GM18858 (cell line): ENCODE measurements around the gene CNTNAP2.

Experiments used
- ATAC-seq: cut with Tn5 transposase; IDR thresholded peaks from one replicate; pipeline ENCODE4 v1.9.1; 2021; ENCODE audit not compliant: unreplicated experiment

The CNTNAP2 gene

DNA sequence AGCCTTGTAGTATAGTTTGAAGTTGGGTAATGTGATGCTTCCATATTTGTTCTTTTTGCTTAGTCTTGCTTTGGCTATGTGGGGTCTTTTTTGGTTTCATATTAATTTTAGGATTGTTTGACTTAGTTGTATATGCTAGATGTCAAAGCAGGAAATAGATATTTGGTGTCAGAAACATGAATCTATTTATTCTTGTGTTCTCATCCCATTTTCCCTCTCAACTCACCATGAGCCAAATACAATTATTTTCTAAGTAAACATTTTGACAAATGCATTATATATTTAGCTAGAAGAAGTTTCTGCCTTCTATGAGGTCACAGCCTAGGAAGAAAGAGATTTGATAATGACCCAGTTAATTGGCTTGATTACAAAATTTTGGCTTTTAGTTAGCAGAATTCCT, 1313.4 kb downstream of the CNTNAP2 start:
- no peak for ATAC-seq

DNA sequence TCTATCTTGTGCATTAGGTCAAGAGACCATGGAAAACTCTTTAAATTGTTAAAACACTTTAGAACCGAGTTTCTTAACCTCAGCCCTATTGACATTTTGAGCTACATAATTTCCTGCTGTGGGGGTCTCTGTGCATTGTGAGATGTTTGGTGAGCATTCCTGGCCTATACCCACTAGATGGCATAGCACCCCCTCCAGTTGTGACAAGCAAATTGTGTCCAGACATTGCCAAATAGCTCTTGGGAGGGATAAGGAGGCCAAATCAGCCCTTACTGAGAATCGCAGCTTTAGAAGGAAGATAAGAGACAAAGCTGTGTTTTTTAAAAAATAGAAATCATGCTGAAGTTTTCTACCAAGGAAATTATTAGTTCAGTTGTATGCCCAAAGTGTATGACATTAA, 1315.5 kb downstream of the CNTNAP2 start:
- no peak for ATAC-seq

DNA sequence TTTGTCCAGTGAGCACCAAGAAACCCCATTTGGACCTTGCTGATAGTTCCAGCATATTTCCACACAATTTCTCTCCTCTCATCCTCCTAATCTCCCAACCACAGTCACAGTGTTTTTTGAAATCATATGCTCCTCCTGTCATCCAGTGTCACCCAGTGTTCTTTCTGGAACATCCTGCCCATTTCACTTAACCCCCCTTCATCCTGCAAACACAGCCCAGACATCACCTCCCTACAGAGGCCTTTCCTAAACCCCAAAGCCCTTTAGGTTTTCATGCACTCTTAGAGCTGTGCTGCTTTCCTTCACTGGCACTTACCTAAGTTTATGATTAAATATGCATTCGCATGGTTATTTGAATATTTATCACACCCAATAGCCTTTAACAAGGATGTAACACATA, 1316.0 kb downstream of the CNTNAP2 start:
- ATAC-seq, result no peak

DNA sequence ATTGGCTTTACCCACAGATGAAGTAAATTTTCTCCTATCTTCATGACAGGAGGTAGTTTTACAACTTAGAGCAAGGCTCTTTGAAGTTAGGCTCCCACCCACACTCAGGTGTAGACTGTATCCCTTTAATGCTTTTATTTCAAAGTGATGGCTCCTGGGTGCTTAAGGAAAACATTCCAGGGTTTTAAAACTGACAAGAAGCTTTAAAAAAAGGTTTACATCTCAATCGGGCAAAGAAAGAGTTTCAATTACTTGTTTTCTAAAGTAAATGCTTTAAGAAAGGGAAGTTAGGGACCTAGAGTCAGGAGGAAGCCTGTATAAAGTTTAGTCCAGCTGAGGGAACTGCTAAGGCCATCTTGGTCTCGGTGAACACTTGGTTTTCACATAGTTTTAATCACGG, 1320.1 kb downstream of the CNTNAP2 start:
- no peak for ATAC-seq

DNA sequence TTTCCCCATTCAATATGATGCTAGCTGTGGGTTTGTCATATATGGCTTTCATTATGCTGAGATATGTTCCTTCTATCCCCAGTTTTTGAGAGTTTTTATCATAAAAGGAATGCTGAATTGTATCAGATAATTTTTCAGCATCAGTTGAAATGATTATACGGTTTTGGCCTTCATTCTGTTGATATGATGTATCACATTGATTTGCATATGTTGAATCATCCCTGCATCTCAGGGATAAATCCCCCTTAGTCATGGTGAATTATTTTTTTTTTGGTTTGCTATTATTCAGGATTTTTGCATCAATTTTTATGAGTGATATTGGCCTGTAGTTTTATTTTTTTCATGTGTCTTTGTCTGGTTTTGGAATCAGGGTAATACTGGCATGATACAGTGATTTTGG, 1321.6 kb downstream of the CNTNAP2 start:
- no peak for ATAC-seq

DNA sequence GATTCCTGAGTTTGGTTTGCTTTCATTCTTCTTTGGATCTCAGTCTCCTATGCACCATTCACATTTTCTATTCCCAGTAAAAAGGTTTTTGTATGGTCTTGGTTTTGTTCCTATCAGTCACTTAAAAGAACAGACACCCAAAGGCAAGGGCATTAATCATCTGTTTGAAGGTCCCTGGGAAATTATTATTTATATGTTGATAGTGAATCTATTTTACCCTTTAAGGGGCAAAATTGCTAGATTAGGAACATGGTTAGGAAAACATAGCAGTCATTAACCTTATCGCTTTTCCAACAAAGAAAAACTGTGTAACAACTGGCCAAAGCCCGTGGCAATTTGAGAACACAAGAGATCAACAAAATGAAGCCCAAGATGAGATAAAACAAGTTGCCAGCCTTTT, 1327.3 kb downstream of the CNTNAP2 start:
- ATAC-seq, result no peak

DNA sequence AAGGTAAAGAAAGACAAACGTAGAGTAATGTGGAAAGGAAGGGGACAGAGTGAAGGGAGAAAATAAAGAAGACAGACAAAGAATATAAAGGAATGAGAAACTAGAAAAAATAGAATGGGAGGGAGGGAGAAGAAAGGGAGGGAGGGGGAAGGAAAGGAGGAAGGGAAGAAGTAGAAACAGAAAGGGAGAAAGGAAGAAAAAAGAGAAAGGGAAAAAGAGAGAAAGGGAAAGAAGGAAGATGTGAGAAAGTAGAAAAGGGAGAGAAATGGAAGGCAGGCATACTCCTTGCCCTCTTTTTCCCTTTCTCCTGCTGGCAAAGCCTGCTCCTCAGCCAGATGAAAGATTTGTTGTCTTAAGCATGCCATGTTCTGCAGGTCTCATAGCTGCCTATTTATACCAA, 1336.2 kb downstream of the CNTNAP2 start:
- no peak for ATAC-seq

DNA sequence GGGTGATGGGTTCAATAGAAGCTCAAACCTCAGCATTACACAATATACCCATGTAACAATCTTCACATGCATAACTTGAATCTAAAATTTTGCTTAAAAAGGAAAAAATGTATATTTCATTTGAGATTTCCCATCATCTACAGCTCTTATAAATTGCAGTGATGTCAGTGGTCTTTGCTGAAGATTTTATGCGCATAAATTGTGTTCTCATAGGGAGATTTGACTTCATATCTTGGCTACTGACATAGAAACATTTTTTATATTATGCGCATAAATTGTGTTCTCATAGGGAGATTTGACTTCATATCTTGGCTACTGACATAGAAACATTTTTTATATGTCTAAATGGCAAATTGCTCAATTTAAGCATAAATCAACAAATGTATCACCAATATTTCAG, 1348.6 kb downstream of the CNTNAP2 start:
- no peak for ATAC-seq

DNA sequence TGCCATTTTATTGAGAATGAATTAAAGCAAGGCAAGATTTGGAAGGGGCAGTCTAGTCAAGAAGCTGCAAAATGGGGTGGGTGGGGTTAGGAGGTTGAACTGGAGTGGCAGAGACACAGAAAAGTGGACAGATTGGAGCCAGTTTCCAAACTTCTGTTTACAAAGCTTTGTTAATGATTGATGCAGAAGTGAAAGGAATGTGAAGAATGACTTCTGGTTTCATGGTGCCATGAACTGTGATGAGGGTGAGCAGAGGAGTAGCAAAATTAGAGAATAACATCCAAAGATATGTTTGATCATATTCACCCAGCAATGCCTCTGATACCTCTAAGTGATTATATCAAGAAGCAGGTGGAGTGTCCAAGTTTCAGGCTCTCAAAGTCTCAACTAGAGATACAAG, 1356.0 kb downstream of the CNTNAP2 start:
- no peak for ATAC-seq

DNA sequence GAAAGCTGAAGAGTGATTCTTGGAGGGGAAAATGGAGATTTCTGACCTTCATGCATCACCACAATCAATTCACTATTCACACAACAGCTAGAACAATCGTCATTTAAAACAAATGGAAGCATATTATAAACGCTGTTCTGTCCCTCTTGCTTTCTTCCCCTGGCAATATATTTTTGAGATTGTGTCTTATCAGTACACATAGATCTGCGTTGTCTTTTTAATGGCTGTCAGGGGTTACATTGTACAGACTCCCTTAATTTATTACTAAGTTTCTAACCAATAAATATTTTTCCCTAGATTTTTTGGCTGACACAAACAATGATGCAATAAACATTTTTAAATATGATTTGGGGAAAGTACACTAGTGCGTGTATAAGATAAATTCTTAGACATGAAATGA, 1358.3 kb downstream of the CNTNAP2 start:
- ATAC-seq, result no peak

DNA sequence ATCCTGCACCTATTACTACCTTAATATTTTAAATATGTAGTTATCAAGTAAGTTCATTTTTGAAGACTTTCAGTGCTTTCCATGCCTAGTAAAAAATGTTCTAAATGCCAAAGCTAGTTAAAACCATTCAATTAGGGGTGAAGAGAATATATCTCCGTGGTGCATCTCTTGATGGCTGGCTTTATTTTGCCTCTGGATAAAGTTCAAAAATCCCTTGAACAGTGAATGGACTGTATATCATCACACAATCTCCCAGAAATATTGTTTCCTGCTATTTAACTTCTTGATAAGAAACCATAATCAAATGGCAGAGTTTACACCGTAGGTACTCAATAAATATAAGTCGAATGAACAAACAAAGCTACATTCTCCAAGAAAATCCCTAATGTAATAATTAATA, 1360.9 kb downstream of the CNTNAP2 start:
- no peak for ATAC-seq

DNA sequence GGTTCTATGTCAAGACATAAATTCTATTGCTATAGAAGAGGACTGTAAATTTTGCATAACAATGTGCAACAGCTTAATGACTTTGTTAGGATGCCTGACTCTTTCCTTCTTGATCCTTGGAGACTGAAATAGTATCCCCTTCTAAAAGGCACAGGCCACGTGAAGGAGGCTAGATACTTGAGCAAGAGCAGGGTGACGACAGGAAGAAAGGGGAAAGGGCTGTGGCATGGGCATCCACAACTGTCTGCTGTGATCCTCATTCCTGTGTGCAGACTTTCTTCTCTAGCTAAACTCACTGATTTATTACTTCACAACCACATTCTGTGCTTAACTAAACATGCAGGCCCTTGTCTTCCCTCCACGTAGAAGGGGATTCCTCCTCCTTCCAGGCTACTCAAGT, 1362.2 kb downstream of the CNTNAP2 start:
- ATAC-seq, result no peak

DNA sequence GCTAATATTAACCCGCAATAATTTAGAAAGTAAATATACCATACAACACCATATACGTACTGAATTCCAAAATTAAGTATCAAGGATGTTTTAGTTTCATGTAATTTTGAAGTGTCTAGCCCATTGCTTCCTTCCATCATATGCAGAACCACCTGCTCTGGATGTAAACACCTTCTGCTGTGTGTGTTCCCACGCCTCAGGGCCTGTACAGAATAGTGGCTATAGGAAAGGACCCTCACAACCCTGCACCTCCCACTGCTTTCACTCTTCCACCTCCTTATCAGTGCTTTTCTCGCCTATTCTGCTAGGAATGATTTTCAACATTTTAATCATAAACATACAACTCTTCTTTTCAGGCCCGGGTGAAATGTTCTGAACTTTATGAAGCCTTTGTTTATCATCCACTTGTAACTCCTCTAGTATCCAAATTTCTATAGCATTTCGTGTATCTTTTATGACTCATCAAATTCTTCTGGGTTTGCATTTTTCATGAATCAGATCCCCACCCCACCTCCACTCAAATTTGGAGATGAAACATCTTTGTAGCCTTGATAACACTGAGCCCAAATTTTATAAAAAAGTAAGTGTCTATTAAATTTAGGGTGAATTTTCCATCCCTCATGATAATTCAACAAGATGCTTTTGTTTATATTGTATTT, 1367.2 kb downstream of the CNTNAP2 start:
- no peak for ATAC-seq

DNA sequence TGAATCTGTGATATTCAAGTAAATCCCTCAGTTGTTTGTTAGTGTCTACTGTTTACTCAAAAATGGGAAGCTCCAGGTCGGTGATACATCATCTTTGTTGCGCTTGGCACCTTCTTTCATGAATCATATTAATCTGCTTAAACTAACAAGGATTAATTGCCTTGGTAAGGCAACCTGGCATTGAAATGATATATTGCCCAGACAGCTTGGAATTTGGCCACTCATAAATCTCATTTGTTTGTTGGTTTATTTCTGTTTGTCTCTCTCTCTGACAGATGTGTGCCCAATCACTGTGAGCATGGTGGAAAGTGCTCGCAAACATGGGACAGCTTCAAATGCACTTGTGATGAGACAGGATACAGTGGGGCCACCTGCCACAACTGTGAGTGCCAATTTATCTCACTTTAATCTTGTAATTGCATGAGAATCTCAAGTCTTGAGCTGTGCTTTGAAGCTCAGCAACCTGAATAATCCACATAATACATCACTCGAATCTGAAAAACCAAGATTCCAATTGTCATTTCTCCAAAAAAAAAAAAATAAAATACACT, 1369.1 kb downstream of the CNTNAP2 start:
- no peak for ATAC-seq

DNA sequence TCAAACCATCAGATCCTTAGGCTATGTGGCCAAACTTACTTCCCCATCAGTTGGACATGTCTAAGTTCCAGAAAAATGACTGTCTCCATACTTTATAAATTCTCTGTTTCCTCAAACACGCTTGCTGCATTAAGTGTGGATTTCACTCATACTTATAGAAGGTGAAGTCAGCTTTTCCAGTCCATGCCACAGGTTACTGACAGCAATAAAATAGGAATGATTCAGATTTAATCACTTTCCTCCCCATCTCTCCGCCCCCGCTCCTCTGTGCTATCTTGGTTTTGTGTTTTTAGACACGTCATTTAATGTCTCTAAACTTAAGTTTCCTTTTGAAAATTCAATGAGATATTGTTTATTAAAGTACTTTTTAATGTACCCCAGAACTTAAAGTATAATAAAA, 1376.0 kb downstream of the CNTNAP2 start:
- ATAC-seq, result no peak

DNA sequence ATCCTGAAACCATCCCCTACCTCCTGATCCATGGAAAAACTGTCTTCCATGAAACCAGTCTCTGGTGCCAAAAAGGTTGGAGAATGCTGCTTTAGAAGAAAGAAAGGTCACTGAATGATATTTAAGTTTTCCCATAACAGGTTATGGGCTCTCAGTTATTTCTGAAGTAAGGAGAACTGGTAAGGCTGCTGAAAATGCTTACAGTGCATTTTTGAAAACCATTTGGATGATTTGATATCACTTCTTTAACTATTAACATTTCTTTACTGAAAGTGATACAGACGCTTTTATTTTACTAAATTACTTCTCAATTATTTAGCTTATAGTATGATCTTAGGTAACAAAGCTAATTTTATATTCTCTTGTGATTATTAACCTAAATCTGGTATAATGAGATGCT, 1379.6 kb downstream of the CNTNAP2 start:
- no peak for ATAC-seq

DNA sequence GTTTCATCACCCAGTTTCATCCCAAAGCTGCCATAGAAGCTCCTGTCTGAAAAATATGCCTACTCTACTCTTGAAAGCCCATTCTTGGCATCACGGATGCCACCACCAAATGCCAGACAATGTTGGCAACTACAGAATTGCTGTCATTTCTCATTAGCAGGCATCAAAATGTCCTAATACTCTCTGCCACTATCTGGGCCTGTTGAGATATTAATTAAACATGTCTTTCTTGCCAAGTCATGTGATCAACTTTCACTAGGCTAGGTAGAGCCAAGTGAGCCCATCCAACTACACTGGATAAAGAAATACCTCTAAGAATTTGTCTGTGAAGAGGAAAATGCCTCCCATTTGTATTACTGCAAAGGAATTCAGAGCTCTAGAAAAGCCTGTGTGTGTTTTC, 1380.6 kb downstream of the CNTNAP2 start:
- ATAC-seq, result no peak

DNA sequence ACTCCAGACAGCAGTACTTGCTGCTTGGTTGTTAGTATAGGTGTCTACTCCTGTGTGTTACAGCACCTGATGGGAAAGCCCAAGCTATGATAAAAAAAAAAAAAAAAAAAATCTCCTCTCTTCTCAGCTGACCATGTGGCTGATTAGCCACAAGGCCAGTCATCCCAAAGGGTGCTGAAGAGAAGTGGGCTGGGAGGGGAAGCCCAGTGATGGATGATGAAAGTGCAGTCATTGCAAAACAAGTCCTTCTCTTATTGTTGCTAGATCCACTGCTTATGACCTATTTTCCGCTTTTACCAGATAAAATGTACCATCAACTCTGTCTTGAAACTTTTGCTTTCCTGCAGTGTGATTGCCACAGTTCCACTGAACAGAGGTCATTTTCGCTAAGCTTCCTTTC, 1381.5 kb downstream of the CNTNAP2 start:
- ATAC-seq, result no peak

DNA sequence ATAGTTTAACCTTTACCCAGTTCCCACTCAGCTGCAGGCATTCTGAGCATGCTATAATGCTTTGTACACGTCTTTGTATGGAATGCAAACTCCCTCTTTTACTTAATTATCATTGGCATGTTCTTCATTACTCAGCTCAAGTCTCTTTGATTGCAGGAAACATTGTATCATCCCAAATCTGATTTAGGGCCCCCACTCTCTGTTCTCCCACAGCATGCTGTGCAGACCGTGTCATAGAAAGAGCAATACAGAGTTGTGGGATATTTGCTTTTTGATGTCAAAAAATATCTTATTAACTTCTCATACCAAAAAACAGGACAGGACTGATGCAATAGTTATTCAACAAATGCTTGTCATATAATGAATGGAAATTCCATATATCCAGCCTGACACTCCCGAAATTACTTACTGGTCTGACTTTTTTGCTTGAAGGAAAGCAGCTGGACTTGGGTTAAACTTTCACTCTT, 1392.5 kb downstream of the CNTNAP2 start:
- ATAC-seq, result no peak

DNA sequence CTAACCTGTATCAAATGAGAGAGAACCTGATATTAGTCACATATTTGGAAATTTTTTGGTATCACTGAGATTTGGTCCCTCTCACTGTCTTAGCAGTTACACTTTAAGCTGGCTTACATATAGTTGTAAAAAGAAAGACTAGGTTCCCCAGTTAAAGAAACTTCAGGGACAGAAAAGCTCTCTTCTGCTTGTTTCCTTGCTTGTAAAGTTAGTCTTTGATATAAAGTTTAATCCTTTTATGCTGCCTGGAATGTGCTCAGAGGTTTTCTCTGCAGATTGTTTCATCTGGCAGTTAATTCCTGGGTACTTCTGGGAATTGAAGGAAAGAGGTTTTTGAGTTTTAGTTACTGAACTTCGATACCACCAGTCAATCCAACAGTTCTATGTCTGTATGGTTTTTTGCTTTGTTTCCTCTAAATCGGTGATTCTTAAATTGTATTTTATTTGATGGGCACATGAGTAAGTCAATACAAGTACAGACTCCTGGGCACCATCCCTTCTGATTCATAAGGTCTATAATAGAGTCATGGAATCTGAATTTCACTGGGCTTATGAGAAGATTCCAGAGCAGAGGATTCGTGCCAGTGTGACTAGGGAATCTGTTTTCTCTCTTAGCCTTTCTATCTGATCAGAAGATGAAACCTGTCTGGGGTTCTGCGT, 1393.1 kb downstream of the CNTNAP2 start:
- no peak for ATAC-seq

DNA sequence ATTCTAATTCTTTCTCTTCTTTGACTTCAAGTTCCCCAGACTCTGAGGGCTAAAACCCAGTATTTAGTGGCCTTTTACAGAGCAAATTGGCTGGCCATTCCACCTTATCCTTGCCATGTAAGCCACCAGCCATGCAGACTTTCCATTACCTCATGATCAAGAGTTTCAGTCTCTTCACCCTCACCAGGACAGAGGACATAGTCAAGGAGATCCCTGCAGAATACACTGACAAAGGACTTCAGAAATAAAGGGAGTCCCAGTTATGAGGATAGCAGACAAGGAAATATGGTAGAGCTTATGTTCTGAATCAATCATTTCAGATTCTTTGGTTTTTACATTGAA, 1393.6 kb downstream of the CNTNAP2 start:
- ATAC-seq, result no peak

DNA sequence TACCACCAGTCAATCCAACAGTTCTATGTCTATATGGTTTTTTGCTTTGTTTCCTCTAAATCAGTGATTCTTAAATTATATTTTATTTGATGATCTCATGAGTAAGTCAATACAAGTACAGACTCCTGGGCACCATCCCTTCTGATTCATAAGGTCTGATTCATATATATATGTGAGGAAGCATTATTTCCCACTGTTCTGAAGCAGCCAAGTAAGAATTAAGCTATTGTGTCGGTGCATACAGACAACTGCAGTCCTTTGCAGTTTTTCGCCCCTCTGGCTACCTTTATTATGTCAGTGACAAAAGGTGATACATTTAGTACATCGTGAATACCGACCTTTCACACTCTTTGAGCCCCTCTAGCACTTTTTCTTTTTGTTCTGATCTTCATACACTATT, 1394.3 kb downstream of the CNTNAP2 start:
- ATAC-seq, result no peak

DNA sequence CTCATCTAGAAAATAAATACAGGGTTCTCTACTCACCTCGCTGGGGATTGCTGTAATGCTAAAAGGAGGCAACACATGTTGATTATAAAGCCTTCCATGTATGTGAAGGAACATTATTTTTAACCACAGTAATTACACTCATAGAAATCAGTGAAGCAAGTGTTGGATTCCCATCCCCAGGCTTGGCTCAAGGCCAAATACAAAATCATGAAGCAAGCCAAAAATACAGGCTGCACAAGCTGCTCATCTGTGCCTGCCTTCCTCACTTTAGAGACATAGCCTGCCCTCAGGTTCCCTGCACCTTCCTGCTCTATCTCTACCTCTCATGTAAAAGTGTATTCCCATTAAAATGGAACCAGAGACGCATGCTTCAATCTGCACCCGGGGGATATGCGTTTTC, 1396.8 kb downstream of the CNTNAP2 start:
- ATAC-seq, result no peak
